OCI-LY1 (cell line): Measurements from ENCODE around the gene GMDS.

Source experiments
- H2AFZ ChIP-seq: fragments of 200-600 bp; sonication (generic), shearing (Covaris generic); 2 replicates; pipeline ENCODE4 v1.6.0; 2014; ENCODE audit warnings: antibody characterized with exemption, mild to moderate bottlenecking, low read length
- H3F3A ChIP-seq: fragments of 200-600 bp; sonication (generic), shearing (Covaris generic); 2 replicates; pipeline ENCODE4 v1.6.0; 2014; ENCODE audit warnings: mild to moderate bottlenecking, antibody characterized with exemption, low read length, moderate library complexity; ENCODE audit not compliant: insufficient read depth
- H3K27ac ChIP-seq: fragments of 200-600 bp; sonication (generic); 2 replicates; pipeline ENCODE4 v1.5.1; 2014; ENCODE audit warnings: low read length, mixed run types, mild to moderate bottlenecking, low read depth; ENCODE audit not compliant: poor library complexity, severe bottlenecking
- H3K27me3 ChIP-seq: fragments of 200-600 bp; sonication (generic); 2 replicates; pipeline ENCODE4 v1.6.0; 2014; ENCODE audit warnings: antibody characterized with exemption, mild to moderate bottlenecking, low read length, moderate library complexity; ENCODE audit not compliant: insufficient read depth
- H3K36me3 ChIP-seq: fragments of 200-600 bp; sonication (generic); 2 replicates; pipeline ENCODE4 v1.6.1; 2014; ENCODE audit warnings: mild to moderate bottlenecking, antibody characterized with exemption, low read length, moderate library complexity, mixed read lengths; ENCODE audit not compliant: insufficient read depth
- H3K4me1 ChIP-seq: fragments of 200-600 bp; sonication (generic); 2 replicates; pipeline ENCODE4 v1.5.1; 2014; ENCODE audit warnings: mild to moderate bottlenecking, low read length, moderate library complexity; ENCODE audit not compliant: insufficient read depth, severe bottlenecking
- H3K4me2 ChIP-seq: fragments of 200-600 bp; sonication (generic), shearing (Covaris generic); 2 replicates; pipeline ENCODE4 v1.6.1; 2014; ENCODE audit warnings: low read length
- H3K4me3 ChIP-seq: fragments of 200-600 bp; sonication (generic); 2 replicates; pipeline ENCODE4 v1.5.1; 2014; ENCODE audit warnings: low read length, low read depth, mild to moderate bottlenecking, mixed read lengths; ENCODE audit not compliant: poor library complexity, severe bottlenecking
- H3K79me2 ChIP-seq: fragments of 200-600 bp; shearing (Covaris generic); 2 replicates; pipeline ENCODE4 v1.6.1; 2016; ENCODE audit warnings: mixed run types, low read length, mixed read lengths; ENCODE audit not compliant: insufficient read depth
- H3K9ac ChIP-seq: fragments of 200-600 bp; sonication (generic), shearing (Covaris generic); 2 replicates; pipeline ENCODE4 v1.6.1; 2014; ENCODE audit warnings: mild to moderate bottlenecking, low read length, mixed read lengths
- H3K9me2 ChIP-seq: fragments of 200-600 bp; sonication (generic), shearing (Covaris generic); 2 replicates; pipeline ENCODE4 v1.6.1; 2014; ENCODE audit warnings: low read depth, mild to moderate bottlenecking, low read length, mixed read lengths
- H3K9me3 ChIP-seq: fragments of 200-600 bp; shearing (Covaris generic); 2 replicates; pipeline ENCODE4 v1.6.1; 2014; ENCODE audit warnings: low read length, mixed read lengths
- H4K20me1 ChIP-seq: fragments of 200-600 bp; sonication (generic), shearing (Covaris generic); 2 replicates; pipeline ENCODE4 v1.6.0; 2016; ENCODE audit warnings: mild to moderate bottlenecking, low read length; ENCODE audit not compliant: insufficient read depth
- CTCF ChIP-seq: fragments of 200-600 bp; sonication (generic), shearing (Covaris generic); IDR thresholded peaks from 2 replicates; pipeline ENCODE4 v1.5.1; 2017; ENCODE audit warnings: mild to moderate bottlenecking, antibody characterized with exemption, low read length, moderate library complexity, mixed read lengths
- EZH2 ChIP-seq: fragments of 200-600 bp; sonication (generic), shearing (Covaris generic); IDR thresholded peaks from 2 replicates; pipeline ENCODE4 v1.8.0; 2017; ENCODE audit warnings: borderline replicate concordance, mixed run types, mild to moderate bottlenecking, antibody characterized with exemption, low read length, moderate library complexity, mixed read lengths

Gene GMDS

DNA sequence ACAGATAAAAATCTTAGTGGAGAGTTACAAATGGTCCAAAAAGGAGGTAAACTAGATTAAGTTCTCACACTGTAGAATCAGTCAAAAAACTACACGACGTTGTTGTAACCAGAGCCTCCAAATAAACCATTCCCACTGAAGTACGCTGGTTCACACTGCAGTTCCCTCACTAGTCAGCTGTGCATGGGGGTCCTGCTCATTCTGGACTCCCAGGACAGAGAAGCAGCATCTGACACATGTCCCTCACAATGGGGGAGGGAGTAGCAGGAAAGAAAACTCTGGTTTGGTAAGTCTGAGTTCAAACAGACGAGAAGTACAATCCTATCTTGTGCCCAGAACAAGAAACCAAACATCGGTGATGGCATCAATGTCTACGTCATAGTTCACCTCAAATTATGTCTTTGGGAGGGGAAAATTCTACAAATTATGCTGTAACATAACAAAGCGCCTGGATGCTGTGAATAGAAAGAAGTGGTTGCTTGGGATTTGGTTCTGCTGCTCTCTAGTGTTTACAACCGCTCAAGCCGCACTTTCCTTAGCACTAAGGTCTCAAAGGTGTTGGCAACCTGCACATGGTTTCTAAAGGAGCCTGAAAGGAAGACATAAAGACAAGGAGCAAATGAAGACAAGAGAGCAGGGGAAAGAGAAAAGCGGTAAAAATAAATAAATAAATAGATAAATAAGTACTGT lies 208.0 kb downstream of the GMDS start:
- Histone ChIP-seq H3K27ac (no peak overlapping the region), H3K36me3 (no peaks in the 10 kb centered on the region), H3K9me3 (no peaks in the 10 kb centered on the region), H4K20me1 (no peaks in the 10 kb centered on the region), H3K9ac (no peak overlapping the region), H3K79me2 (no peaks in the 10 kb centered on the region), H3K4me1 (no peaks in the 10 kb centered on the region), H3K9me2 (no peaks in the 10 kb centered on the region), H3K4me2 (no peak overlapping the region), H3K4me3 (no peak overlapping the region), H3F3A (no peaks in the 10 kb centered on the region), H2AFZ (no peak overlapping the region), H3K27me3 (no peaks in the 10 kb centered on the region)
- TF ChIP-seq EZH2 (no peak), CTCF (peak; percentile 41)

DNA sequence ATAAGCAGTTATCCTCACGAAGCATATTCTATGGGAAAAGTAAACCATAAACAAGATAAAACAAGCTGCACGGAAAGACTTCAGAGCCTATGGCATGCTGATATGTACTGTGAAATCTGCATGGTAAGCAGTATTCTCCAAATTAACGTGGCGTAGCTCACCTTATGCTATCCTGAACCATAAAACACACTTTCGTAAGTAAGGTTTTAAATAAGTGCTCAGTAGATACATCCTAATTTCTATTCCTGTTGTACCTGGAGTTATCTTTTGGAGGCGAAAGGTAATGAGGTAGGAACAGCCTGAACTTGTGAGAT lies 208.7 kb downstream of the GMDS start:
- H3K36me3 ChIP-seq, result no peaks in the 10 kb centered on the region
- no peaks in the 10 kb centered on the region for H3K4me1 ChIP-seq
- H3K27me3 ChIP-seq, result no peaks in the 10 kb centered on the region
- no peak overlapping the region for H3K27ac ChIP-seq
- no peaks in the 10 kb centered on the region for H4K20me1 ChIP-seq
- H3F3A ChIP-seq, result no peaks in the 10 kb centered on the region
- H3K4me2 ChIP-seq, result no peak overlapping the region
- no peak overlapping the region for H3K4me3 ChIP-seq
- no peak overlapping the region for H2AFZ ChIP-seq
- no peaks in the 10 kb centered on the region for H3K9me2 ChIP-seq
- H3K79me2 ChIP-seq, result no peaks in the 10 kb centered on the region
- H3K9me3 ChIP-seq, result no peaks in the 10 kb centered on the region
- no peak overlapping the region for H3K9ac ChIP-seq
- TF ChIP-seq EZH2, result no peak
- no peak for TF ChIP-seq CTCF

DNA sequence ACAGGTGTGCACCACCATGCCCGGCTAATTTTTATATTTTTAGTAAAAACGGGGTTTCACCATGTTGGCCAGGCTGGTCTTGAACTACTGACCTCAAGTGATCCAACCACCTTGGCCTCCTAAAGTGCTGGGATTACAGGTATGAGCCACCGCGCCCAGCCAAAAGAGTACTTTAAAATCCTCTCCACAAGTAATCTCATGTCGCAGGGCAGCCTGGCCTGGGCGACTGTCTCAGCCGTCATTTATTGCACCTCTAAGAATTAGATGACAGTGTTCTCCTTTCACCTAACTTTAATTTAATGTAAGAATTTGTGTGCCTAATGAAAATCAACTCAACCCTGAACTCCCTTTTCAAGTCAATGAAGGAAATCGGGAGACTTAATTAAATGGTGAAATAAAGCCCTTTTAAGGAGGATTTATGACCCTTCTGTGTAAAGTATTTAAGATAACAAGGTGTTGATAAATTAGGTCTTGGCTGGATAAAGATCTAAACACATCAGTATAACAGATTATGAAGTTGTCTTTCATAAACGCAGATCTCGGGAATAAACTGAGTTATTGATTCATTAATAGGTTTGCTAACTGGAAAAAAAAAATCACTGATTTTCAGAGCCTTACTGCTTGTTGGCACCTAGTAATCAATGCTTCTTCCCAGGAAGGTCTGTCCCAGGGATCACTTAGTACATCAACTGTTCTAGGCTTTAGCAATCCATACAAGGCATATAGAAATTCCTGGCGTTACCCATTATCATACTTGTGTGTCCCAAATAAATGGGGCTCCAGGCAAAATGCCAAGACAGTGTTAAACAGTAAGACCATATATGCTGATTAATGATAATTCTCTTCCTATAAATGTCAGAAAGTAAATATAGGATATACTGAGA lies 209.3 kb downstream of the GMDS start:
- H3K27me3 ChIP-seq, result no peaks in the 10 kb centered on the region
- H3F3A ChIP-seq, result no peaks in the 10 kb centered on the region
- H2AFZ ChIP-seq, result no peak overlapping the region
- no peak overlapping the region for H3K4me2 ChIP-seq
- no peak overlapping the region for H3K9ac ChIP-seq
- no peaks in the 10 kb centered on the region for H3K79me2 ChIP-seq
- TF ChIP-seq EZH2 (no peak), CTCF (no peak)
- no peaks in the 10 kb centered on the region for H3K4me1 ChIP-seq
- no peaks in the 10 kb centered on the region for H4K20me1 ChIP-seq
- H3K9me2 ChIP-seq, result no peaks in the 10 kb centered on the region
- H3K9me3 ChIP-seq, result no peaks in the 10 kb centered on the region
- no peak overlapping the region for H3K27ac ChIP-seq
- H3K36me3 ChIP-seq, result no peaks in the 10 kb centered on the region
- no peak overlapping the region for H3K4me3 ChIP-seq
